SK-N-SH (cell line): ENCODE data around the gene DAB2IP. TPM values are rescaled to one million over a fixed set of nuclear protein-coding genes. Genes with fewer than 3 reads are reported as not detected.
A peak's percentile ranks its signal among the peaks of the same experiment; 100 is the strongest.

ENCODE experiments used
- CTCF ChIA-PET: fragments of 300-600, 350-600 bp; formaldehyde crosslinking; extraction: SDS; loops from one replicate; lab custom pipeline; 2021; lab: Yijun Ruan, JAX
- POLR2A ChIA-PET: fragments of 350-600 bp; sonication (Branson Sonifier 250); formaldehyde crosslinking; extraction: SDS; loops from one replicate; lab custom pipeline; 2020; ENCODE audit warnings: antibody characterized with exemption, inconsistent platforms; lab: Yijun Ruan, JAX
- DNase-seq: peaks from one replicate; pipeline ENCODE4 v3.0.0; 2012
- H2AFZ ChIP-seq: fragments of 200-600 bp; sonication (generic); 2 replicates; pipeline ENCODE4 v1.8.1; 2016; ENCODE audit warnings: antibody characterized with exemption, mild to moderate bottlenecking, low read depth
- H3F3A ChIP-seq: fragments of 200-600 bp; sonication (generic); replicated peaks from 2 replicates; pipeline ENCODE3; 2016; ENCODE audit warnings: antibody characterized with exemption, mild to moderate bottlenecking; ENCODE audit not compliant: insufficient read depth
- H3K27ac ChIP-seq, 2 experiments: fragments of 200-500 bp in 1 of 2; fragments of 200-600 bp in 1 of 2; sonication (Bioruptor generic) in 1 of 2; sonication (generic), shearing (Covaris generic) in 1 of 2; 2 replicates each; pipeline versions ENCODE4 v1.5.1 to v1.6.1; 2014 to 2016; ENCODE audit warnings: low read depth in 2 of 2, inconsistent platforms in 1 of 2, low read length in 1 of 2, mild to moderate bottlenecking in 1 of 2, mixed read lengths in 1 of 2
- H3K27me3 ChIP-seq: fragments of 200-600 bp; sonication (generic), shearing (Covaris generic); 2 replicates; pipeline ENCODE4 v1.6.1; 2016; ENCODE audit warnings: mixed run types; ENCODE audit not compliant: insufficient read depth
- H3K36me3 ChIP-seq, 2 experiments: fragments of 200-500 bp in 1 of 2; fragments of 200-600 bp in 1 of 2; sonication (Bioruptor generic) in 1 of 2; sonication (generic) in 1 of 2; replicated peaks in 1 of 2; 2 replicates each; pipeline versions ENCODE3 to v1.5.1; 2014 to 2016; ENCODE audit warnings: low read length in 1 of 2, mild to moderate bottlenecking in 1 of 2; ENCODE audit not compliant: insufficient read depth in 2 of 2, control insufficient read depth in 1 of 2
- H3K4me1 ChIP-seq, 2 experiments: fragments of 200-500 bp in 1 of 2; fragments of 200-600 bp in 1 of 2; sonication (Bioruptor generic) in 1 of 2; sonication (generic), shearing (Covaris generic) in 1 of 2; 2 replicates each; pipeline versions ENCODE4 v1.5.1 to v1.6.1; 2014 to 2016; ENCODE audit warnings: low read depth in 1 of 2, low read length in 1 of 2, mixed run types in 1 of 2; ENCODE audit not compliant: insufficient read depth in 2 of 2, control insufficient read depth in 1 of 2
- H3K4me2 ChIP-seq: fragments of 200-600 bp; sonication (generic), shearing (Covaris generic); 2 replicates; pipeline ENCODE4 v1.6.1; 2017; ENCODE audit warnings: mixed run types
- H3K4me3 ChIP-seq, 2 experiments: fragments of 200-500 bp in 1 of 2; fragments of 200-600 bp in 1 of 2; sonication (Bioruptor generic) in 1 of 2; sonication (generic), shearing (Covaris generic) in 1 of 2; 2 replicates each; pipeline versions ENCODE4 v1.5.1 to v1.8.1; 2014 to 2016; ENCODE audit warnings: low read depth in 2 of 2, inconsistent platforms in 1 of 2, low read length in 1 of 2, mild to moderate bottlenecking in 1 of 2, mixed read lengths in 1 of 2, moderate library complexity in 1 of 2
- H3K79me2 ChIP-seq: fragments of 200-600 bp; sonication (generic); 2 replicates; pipeline ENCODE4 v1.8.1; 2017; ENCODE audit warnings: mild to moderate bottlenecking; ENCODE audit not compliant: insufficient read depth
- H3K9ac ChIP-seq: fragments of 200-600 bp; sonication (generic); 2 replicates; pipeline ENCODE4 v1.6.1; 2017; ENCODE audit warnings: mixed run types
- H3K9me2 ChIP-seq: fragments of 200-600 bp; sonication (generic); 2 replicates; pipeline ENCODE4 v1.6.1; 2017; ENCODE audit warnings: mixed run types
- H3K9me3 ChIP-seq: fragments of 200-600 bp; sonication (generic); 2 replicates; pipeline ENCODE4 v1.6.1; 2017; ENCODE audit warnings: mixed run types, mild to moderate bottlenecking, moderate library complexity
- H4K20me1 ChIP-seq: fragments of 200-600 bp; sonication (generic); 2 replicates; pipeline ENCODE4 v1.6.1; 2017; ENCODE audit warnings: mild to moderate bottlenecking, mixed run types; ENCODE audit not compliant: insufficient read depth
- FOXJ3 ChIP-seq: sonication (generic); formaldehyde crosslinking; IDR thresholded peaks from 2 replicates; pipeline ENCODE4 v1.5.1; 2020; ENCODE audit warnings: mild to moderate bottlenecking, missing genetic modification reagents
- GABPA ChIP-seq: IDR thresholded peaks from 2 replicates; pipeline ENCODE4 v1.4.0; 2012; ENCODE audit warnings: low read depth, mild to moderate bottlenecking
- GATA2 ChIP-seq: sonication (generic); formaldehyde crosslinking; IDR thresholded peaks from 2 replicates; pipeline ENCODE4 v1.5.0; 2020; ENCODE audit warnings: mild to moderate bottlenecking, missing genetic modification reagents
- JUND ChIP-seq: IDR thresholded peaks from 2 replicates; pipeline ENCODE4 v1.4.0; 2012
- MXI1 ChIP-seq: IDR thresholded peaks from 2 replicates; pipeline ENCODE4 v1.6.1; 2012; ENCODE audit warnings: mild to moderate bottlenecking, low read depth, low read length, improper control_type of control experiment
- NFIC ChIP-seq: IDR thresholded peaks from 2 replicates; pipeline ENCODE4 v1.4.0; 2012; ENCODE audit warnings: borderline replicate concordance
- POLR2AphosphoS5 ChIP-seq: IDR thresholded peaks from 2 replicates; pipeline ENCODE4 v1.6.1; 2012; ENCODE audit warnings: low read depth, low read length
- RAD21 ChIP-seq: IDR thresholded peaks from 2 replicates; pipeline ENCODE4 v1.6.1; 2012; ENCODE audit warnings: mild to moderate bottlenecking, low read length
- TEAD4 ChIP-seq: IDR thresholded peaks from 2 replicates; pipeline ENCODE4 v1.4.0; 2012; ENCODE audit warnings: mild to moderate bottlenecking, borderline replicate concordance; ENCODE audit not compliant: insufficient read depth
- WGBS: methylation state at CpG from one replicate; pipeline ENCODE4 v1.1.6; 2017; ENCODE audit warnings: low lambda C conversion rate; 5-methylcytosine and 5-hydroxymethylcytosine counted together
- polyA plus RNA-seq, 3 experiments: library from polyadenylated mRNA; depleted of rRNA; stranded (reverse); fragments of >200 nt; gene quantifications; 2 replicates each; pipeline ENCODE4 v1.2.3, GENCODE V29; 2012
- TF ChIP-seq, protein P1 (sequence below): fragments of 200-600 bp; sonication (generic); IDR thresholded peaks from 2 replicates; pipeline ENCODE4 v1.6.1; 2017; ENCODE audit warnings: antibody characterized with exemption, mild to moderate bottlenecking, moderate library complexity
- TF ChIP-seq, protein P2 (sequence below): IDR thresholded peaks from 2 replicates; pipeline ENCODE4 v1.6.1; 2012; ENCODE audit warnings: mild to moderate bottlenecking, low read depth, low read length, moderate library complexity
- TF ChIP-seq, protein P3 (sequence below): fragments of 150-350 bp; IDR thresholded peaks from 2 replicates; pipeline ENCODE4 v1.6.1; 2017; ENCODE audit warnings: antibody characterized with exemption, low read length, low read depth, borderline replicate concordance

The DAB2IP gene
- polyA plus RNA-seq, 1 of the 3 experiments (the other 2 are of a cell fraction), result 21.4 TPM

DNA sequence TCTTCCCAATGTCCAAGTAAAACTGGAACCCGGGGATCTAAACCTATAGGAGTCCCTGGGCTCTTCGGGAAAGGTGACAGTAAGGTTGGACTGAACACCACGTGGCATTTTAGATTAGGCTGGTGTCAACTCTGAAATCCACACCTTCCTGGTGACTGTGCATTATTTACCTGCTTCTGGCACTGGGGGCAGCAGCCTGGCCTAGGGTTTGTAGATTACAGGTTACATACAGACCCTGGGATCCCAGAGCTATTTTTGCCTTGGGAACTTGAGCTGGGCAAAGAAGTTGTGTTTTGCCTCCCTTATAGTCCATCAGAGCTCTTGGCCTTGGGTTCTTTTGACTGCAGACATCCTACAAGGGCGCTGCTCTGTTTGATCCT lies 173.2 kb downstream of the DAB2IP start (continued):
- TF ChIP-seq, protein P1, sequence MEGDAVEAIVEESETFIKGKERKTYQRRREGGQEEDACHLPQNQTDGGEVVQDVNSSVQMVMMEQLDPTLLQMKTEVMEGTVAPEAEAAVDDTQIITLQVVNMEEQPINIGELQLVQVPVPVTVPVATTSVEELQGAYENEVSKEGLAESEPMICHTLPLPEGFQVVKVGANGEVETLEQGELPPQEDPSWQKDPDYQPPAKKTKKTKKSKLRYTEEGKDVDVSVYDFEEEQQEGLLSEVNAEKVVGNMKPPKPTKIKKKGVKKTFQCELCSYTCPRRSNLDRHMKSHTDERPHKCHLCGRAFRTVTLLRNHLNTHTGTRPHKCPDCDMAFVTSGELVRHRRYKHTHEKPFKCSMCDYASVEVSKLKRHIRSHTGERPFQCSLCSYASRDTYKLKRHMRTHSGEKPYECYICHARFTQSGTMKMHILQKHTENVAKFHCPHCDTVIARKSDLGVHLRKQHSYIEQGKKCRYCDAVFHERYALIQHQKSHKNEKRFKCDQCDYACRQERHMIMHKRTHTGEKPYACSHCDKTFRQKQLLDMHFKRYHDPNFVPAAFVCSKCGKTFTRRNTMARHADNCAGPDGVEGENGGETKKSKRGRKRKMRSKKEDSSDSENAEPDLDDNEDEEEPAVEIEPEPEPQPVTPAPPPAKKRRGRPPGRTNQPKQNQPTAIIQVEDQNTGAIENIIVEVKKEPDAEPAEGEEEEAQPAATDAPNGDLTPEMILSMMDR, result no peak

DNA sequence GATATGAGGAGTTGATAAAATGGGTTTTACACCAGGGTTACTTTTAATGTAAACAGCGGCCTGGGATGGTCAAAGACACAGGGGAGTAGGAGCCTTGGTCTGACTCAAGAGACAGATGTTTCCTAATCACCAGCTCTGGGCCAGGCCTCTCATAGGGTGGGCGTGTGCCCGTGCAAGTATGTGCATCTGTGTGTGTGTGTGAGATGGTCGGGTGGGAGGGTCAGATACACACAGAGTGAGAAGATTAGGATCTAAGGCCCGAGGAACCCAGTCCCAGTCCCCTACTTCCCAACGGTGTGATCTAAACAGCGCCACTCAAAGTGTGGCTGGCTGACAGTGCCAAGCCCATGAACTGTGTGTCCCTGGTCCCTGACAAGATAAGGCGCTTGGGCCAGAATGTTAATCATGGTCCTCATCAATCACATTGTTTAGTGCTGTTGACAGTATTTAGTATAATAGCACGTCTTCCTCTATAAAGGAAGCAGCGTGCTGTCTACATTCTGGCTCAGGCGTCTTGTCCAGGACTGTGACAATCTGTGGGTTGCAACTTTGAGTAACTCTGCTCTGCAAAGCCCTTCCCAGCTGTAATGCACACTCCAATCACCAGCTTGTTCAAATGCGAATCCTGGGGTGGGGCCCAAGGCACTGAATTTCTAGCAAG lies 173.7 kb downstream of the DAB2IP start:
- WGBS, result 82% methylated on average over 10 of the region's 12 CpGs
- Histone ChIP-seq H3K27me3 (no peaks in the 10 kb centered on the region), H3K9ac (no peak overlapping the region), H3K4me2 (no peak overlapping the region), H4K20me1 (no peaks in the 10 kb centered on the region), H3K27ac (no peak overlapping the region), H3K36me3 (no peaks in the 10 kb centered on the region), H3K4me1 (peaks cover 0 to 18% of the 10 kb centered on the region in 2 experiments; a peak in 2 of 4 replicates), H3F3A (no peaks in the 10 kb centered on the region), H3K79me2 (no peaks in the 10 kb centered on the region), H3K4me3 (no peak overlapping the region), H3K9me3 (no peaks in the 10 kb centered on the region), H3K9me2 (no peaks in the 10 kb centered on the region), H2AFZ (no peak overlapping the region)
- ChIA-PET CTCF (interaction anchor here (1.2 to 2.0 kb wide), 2 partner anchors 9 to 15 kb away, joined by 4 to 5 read pairs; no protein-coding TSS in a partner anchor), POLR2A (no interaction called here)
- TF ChIP-seq GATA2 (CRISPR knock-in tag) (peak; percentile 54), GABPA (no peak)
- peak; percentile 64 for DNase-seq

DNA sequence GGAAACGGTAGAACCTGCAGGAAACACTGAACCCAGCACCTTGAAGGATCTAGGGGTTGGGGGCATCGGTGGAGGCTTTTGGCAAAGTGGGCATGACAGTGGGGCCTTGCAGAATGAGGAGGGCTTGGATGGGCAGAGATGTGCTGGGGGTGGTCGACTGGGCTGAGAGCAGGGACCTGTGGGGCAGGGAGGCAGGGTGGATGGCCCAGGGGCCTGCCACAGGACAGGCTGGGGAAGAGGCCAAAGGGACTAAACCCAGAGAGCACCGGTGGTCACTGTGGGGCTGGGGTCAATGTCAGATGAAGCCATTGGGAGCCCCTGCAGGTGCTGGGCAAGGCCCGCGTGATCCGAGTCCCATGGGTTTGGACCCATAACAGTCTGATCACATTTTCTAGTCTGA lies 175.3 kb downstream of the DAB2IP start:
- Histone ChIP-seq H4K20me1 (no peaks in the 10 kb centered on the region), H3F3A (no peaks in the 10 kb centered on the region), H3K4me1 (peaks cover 0 to 9% of the 10 kb centered on the region in 2 experiments; a peak in 1 of 4 replicates), H3K4me2 (no peak overlapping the region), H3K9ac (no peak overlapping the region), H3K4me3 (no peak overlapping the region), H3K9me3 (no peaks in the 10 kb centered on the region), H3K9me2 (no peaks in the 10 kb centered on the region), H3K27me3 (no peaks in the 10 kb centered on the region), H3K36me3 (no peaks in the 10 kb centered on the region), H2AFZ (no peak overlapping the region), H3K79me2 (no peaks in the 10 kb centered on the region), H3K27ac (no peak overlapping the region)
- 87% methylated on average over 6 of the region's 7 CpGs for WGBS
- POLR2A ChIA-PET, result no interaction called here
- DNase-seq, result no peak
- CTCF ChIA-PET, result no interaction called here
- TF ChIP-seq, protein P2, sequence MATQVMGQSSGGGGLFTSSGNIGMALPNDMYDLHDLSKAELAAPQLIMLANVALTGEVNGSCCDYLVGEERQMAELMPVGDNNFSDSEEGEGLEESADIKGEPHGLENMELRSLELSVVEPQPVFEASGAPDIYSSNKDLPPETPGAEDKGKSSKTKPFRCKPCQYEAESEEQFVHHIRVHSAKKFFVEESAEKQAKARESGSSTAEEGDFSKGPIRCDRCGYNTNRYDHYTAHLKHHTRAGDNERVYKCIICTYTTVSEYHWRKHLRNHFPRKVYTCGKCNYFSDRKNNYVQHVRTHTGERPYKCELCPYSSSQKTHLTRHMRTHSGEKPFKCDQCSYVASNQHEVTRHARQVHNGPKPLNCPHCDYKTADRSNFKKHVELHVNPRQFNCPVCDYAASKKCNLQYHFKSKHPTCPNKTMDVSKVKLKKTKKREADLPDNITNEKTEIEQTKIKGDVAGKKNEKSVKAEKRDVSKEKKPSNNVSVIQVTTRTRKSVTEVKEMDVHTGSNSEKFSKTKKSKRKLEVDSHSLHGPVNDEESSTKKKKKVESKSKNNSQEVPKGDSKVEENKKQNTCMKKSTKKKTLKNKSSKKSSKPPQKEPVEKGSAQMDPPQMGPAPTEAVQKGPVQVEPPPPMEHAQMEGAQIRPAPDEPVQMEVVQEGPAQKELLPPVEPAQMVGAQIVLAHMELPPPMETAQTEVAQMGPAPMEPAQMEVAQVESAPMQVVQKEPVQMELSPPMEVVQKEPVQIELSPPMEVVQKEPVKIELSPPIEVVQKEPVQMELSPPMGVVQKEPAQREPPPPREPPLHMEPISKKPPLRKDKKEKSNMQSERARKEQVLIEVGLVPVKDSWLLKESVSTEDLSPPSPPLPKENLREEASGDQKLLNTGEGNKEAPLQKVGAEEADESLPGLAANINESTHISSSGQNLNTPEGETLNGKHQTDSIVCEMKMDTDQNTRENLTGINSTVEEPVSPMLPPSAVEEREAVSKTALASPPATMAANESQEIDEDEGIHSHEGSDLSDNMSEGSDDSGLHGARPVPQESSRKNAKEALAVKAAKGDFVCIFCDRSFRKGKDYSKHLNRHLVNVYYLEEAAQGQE, result no peak
- TF ChIP-seq NFIC, result no peak
- TF ChIP-seq, protein P3, sequence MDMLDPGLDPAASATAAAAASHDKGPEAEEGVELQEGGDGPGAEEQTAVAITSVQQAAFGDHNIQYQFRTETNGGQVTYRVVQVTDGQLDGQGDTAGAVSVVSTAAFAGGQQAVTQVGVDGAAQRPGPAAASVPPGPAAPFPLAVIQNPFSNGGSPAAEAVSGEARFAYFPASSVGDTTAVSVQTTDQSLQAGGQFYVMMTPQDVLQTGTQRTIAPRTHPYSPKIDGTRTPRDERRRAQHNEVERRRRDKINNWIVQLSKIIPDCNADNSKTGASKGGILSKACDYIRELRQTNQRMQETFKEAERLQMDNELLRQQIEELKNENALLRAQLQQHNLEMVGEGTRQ, result no peak
- no peak for TF ChIP-seq RAD21
- no peak for TF ChIP-seq POLR2AphosphoS5
- no peak for TF ChIP-seq MXI1
- TF ChIP-seq JUND, result no peak
- TF ChIP-seq FOXJ3, result no peak
- no peak for TF ChIP-seq TEAD4
- TF ChIP-seq, all 33 proteins: peak for 0
